ENCODE results near the gene GALNT16.
"Not testable (repeated sequence)": the region's sequence is repeated elsewhere in the genome, so short reads cannot be mapped to it uniquely, and the experiment has no call there.

The GALNT16 gene

DNA sequence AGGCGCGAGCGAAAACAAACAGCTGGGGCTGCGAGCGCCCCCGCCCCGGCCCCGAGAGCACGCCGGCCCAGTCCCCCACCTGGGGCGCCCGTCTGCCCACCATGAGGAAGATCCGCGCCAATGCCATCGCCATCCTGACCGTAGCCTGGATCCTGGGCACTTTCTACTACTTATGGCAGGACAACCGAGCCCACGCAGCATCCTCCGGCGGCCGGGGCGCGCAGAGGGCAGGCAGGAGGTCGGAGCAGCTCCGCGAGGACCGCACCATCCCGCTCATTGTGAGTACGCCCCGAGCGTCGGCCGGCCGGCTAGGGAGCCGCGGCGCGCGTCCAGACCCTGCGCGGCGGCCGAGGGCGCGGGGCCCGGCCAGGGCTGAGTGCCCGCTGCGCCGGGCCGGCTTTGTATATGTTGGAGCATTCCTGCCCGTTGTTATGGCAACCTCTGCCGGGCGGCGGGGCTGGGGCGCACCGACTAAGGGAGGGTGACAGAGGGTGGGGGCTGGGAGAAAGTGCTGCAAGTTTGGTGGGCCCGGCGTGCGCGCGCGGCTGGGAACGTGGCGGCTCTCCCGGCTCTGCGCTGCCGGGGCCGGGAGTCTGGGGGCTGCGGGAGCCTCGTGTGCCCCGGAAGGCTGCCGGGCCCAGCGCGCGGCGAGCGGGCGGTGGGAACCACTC lies 367 bp downstream of the GALNT16 start:
- DNase-seq = no peak

DNA sequence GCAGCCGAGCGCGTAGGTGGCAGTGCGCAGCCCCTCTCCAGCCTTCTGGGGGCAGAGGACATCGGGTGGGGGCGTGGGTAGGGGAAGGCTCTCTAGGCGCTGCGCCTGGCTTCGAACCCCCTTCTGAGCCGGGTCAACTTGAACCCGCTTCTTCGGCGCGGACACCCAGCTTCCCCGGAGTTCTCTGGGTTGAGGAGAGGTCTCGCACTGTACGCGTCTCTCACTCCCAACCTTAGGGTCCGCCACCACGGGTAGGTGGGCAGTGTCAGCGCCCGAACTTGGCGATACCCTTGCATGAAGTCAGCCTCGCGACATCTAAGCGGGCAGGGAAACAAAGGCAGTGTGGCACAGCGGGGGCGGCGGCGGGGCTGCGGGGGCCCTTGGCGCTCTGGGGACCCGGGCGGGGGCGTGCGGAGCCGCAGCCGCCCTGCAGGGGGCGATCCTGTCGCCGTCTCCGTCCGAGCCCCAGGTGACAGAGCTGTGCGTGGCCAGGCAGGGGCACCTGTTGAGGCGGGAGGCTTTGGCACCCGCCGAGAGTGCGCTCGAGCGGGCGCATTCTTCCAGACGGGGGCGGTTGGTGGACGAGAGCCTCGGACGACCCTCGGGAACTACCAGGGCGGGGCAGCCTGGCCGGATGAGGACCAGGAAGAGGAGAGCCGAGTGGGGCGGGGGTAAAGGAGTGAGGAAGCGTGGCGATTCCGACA lies 1.1 kb downstream of the GALNT16 start:
- peak in 1 of 6 experiments; percentile 2 for DNase-seq

DNA sequence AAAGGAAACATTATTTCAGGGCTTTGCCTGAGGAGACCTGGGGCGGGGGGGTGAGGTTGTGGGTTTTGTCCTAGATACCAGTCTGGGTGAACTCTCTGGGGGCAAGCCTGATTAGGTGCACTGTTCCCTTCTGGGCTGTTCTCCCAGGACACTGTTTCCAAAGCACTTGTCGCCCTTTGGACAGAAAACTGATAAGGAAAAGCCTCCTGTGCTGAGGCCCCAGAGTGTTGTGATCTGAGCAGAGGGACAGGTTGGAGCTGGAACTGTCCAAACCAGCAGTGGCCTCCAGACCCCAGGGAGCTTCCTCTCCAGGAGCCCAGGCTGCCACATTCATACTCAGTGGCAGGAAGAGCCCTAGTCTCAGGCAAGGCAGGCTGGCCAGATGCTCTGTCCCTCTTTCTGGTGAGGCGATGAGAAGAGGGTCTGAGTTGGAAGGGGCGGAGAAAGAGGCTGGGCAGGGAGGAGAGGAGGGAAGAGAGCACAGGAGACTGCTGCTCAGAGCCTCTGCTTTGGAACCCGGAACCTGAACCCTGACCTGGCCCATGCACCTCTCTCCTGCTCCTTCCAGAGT lies 1.9 kb downstream of the GALNT16 start:
- DNase-seq = no peak

DNA sequence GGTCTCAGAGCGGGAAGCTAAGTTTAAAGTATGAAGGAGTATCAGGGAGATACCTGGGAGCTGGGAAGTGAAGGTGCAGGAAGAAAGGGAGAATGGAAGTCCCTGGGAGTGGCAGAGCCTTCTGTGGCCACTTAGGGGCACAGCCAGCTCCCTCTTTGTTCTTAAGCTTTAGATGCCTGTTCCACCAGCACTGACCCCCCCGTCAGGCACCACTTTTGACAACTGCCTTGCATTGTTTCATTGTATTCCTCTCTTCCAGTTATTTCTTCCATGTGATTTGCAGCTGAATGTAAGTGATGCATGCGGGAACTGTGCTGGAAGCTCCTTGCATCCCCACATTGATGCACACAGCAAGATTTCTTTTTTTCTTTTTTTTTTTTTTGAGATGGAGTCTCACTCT lies 2.6 kb downstream of the GALNT16 start:
- DNase-seq = no peak

DNA sequence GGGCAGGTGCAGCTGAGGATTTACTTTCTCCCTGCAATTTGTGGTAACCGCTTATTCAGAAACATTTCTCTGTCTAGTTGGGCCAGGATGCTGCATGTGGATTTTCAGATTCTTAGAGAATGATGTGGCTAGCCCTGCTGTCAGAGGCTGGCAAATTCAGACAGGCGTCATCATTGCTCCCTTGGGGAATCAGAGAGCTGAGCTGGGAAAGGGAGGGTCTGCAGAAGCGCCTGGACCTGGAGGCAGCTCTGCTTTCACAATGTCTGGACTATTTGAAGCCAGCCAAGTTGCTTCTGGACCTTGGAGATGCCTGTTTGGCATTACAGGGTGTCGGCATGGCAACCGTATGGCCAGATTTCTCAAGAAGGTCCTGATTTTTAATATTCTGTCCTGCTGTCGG lies 3.4 kb downstream of the GALNT16 start:
- no peak for DNase-seq

DNA sequence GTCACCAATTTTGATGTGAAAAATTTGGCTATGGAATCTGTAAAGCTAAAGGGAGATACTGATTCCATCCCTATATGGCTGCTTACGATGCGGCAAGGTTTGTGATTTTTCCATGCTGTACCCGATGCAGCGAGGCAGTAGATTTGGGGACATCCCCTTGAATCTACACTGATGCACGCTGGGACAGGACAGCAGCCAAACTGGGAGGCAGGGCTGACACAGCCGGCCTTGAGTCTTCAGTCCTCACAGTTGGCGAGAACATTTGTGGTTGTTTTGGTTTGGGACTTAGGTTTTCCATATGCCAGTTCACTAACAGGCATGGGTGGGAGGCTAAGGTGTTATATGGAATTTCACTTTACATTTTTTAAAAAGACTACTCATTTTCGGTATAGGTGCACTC lies 3.8 kb downstream of the GALNT16 start:
- no peak for DNase-seq

DNA sequence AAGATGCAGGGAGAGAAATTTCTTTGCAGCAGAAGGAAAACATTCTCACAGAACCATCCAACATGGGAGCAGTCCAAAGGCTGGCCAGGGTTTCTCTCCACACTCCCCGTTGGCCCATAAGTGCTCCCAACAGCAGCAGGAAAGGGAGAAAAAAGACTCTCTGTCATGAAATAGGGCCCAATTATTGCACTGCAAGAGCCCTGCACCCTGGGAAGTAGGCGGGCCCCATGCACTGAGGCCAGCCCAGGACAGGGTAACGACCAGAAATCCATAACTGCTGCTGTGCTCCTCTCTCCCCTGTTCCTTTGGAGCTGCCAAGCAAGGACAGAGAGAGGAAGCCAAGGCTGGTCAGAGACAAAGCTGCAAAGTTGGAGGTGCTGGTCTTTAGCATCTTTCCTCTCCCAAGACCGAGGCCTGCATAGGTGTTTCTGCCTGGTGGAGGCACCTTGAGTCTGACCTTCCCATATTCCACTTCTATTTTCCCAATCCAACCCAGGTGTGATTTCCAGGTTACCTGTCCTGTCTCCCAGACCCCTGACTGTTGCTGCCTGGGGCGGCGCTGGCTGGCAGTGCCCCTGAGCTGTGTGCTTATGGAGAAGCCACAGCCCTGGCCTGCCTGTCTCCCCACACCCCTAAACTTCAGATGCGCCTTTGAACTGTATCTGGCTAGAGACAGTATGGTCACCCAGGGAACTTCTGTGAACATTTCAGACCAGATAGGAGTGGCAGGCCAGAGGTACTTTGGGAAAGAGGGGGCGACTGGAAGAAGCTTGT lies 6.8 kb downstream of the GALNT16 start:
- DNase-seq = no peak

DNA sequence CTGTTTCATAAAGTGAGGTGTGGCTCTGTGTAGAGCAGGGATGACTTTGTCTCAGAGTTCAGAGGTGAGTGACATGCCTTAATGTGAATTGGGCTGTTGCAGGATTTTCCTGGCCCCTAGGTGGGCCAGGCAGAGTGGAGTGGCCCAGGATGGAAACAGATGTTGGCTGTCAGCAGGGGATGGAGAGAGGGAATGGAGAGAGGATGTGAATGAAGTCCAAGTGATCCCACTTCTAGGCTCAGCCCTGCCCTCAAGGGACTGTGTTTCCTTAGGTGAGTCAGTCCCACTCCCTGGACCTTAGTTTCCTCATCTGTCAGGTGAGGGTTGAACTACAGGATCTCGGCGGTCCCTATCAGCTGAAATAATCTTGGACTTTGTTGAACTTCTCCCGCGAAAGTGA lies 7.5 kb downstream of the GALNT16 start:
- no peak for DNase-seq

DNA sequence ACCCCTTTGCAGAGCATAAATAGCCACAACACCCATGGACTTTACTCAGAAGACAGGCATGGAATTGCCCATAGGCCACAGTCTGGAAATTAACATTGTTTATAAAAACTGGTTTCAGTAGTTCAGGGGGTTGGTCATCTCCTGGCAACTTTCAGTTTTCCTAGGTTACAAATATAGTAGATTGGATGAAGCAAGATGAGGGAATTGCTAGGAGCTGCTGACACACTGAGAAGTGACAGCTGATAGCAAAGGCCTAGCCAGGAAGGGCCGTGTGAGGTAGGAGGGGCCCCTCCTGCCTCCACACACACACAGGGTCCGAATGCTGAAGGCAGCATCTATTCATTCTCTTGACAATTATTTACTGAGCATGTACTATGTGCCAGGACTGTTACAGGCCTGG lies 8.3 kb downstream of the GALNT16 start:
- DNase-seq = no peak

DNA sequence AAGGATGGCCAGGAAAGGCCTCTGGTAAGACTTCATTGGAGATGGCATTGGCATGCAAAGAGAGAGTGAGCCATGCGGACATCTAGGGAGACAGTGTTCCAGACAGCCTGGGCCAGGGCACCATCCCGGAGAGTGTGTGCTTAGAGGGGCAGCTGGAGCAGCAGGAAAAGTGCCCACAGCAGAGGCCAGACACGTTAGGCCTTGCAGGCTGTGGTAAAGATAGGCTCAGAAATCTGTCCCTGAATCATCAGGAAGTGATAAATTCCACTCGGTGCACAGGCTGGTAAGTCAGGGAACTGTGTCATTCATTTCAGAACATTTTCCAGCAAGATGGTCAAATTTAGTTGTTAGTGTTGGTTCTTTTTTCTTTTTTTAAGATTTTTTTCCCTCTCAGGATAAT lies 8.8 kb downstream of the GALNT16 start:
- no peak for DNase-seq

DNA sequence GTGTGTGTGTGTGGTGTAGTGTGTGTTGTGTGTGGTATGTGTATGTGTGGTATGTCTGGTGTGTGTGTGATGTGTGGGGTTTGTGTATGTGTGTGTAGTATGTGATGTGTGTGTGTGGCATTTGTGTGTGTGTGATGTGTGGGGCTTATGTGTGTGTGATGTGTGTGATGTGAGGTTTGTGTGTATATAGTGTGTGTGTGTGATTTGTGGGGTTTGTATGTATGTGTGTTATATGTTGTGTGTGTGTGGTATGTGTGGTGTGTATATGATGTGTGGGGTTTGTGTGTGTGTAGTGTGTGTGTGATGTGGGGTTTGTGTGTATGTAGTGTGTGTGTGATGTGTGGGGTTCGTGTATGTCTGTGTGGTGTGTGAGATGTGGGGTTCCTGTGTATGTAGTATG lies 9.4 kb downstream of the GALNT16 start:
- no peak for DNase-seq

DNA sequence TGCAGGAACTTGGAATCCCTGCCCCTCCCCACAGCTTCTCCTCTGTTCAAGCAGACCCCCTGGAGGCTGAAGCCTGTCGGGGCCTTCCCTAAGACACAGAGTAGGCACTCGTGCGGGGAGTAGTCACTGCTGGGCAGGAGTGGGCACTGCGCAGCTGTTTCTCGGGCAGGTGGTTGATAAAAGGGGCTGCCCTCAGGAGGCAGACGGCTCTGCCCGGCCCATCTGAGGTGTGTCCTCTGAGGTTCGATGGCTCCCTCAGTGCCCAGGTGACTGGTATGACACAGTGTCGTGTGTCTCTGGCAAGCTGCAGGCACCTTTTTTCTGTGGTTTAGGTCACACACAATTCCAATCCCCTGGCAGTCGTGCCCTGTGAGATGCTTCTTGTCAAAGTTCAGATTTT lies 10.1 kb downstream of the GALNT16 start:
- no peak for DNase-seq

DNA sequence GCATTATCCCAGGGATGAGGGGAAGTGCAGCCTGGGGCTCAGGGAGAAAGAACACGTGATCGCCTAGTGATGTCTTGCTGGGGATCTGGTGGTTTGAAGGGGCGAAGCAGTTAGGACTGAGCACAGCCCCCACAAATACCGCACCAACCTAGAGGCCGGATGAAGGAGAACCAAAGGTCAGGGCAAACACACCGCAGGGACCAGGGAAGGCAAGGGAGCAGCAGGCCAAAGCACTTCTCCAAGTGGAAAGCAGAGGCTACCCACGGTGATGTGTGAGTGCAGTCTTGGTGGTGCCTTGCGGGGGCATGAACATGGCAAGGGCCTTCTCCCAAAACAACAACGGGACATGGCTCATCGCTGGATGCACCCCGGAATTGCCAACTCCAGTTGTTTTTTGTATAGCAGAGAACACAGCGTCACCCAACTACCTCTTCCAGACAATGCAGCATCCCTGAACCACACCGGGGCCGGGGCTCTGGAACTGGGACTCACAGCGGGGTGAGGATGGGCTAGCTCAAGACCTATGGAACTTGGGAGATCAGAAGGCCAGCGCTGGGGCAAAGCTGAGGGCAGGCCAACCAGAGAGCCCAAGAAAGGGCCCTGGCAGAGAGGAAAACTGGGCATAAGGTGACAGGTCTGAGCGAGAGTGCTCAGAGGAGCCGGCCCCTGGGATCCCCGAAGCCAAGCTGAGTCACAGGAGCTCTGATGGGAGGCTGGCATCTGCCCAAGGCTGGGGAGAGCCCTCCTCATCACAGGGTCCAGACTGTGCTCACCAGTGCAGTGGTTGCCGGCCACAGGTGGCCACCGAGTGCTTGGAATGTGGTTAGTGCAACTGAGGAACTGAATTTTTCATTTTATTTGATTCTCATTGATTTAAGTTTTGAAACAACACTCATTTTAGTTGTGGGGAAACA lies 11.1 kb downstream of the GALNT16 start:
- no peak for DNase-seq

DNA sequence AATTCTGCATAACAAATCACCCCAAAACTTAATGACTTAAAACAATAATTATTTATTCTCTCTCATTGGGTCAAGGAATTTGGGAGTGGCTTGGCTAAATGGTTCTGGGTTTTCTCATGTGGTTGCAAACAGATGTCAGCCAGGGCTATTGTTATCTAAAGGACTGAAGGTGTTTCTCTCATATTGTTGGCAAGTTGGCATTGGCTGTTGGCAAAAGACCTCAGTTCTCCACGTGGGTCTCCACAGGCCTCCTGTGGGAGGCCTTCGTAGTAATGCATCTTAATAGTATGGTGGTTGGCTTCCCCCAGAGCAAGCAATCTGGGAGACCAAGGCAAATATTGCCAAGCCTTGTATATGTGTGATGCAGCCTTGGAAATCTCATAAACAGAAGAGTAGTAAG lies 14.4 kb downstream of the GALNT16 start:
- DNase-seq = no peak

DNA sequence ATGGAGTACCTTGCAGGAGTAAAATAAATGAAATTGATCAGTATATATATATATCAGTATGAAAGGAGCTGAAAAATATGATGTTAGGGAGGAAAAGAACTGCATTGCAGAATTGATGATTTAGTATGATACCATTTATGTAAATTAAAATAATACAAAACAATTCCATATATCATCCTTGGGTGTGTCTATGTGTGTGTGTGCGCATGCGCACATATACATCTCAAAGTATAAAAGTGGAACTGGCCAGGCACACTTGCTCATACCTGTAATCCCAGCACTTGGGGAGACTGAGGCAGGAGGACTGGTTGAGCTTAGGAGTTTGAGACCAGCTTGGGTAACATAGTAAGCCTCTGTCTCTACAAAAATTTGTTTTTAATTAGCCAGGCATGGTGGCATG lies 15.4 kb downstream of the GALNT16 start:
- no peak for DNase-seq

DNA sequence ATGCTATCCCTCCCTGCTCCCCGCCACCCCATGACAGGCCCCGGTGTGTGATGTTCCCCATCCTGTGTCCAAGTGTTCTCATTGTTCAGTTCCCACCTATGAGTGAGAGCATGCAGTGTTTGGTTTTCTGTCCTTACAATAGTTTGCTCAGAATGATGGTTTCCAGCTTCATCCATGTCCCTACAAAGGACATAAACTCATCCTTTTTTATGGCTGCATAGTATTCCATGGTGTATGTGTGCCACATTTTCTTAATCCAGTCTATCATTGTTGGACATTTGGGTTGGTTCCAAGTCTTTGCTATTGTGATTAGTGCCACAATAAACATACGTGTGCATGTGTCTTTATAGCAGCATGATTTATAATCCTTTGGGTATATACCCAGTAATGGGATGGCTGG lies 17.4 kb downstream of the GALNT16 start:
- DNase-seq = not testable (repeated sequence)

DNA sequence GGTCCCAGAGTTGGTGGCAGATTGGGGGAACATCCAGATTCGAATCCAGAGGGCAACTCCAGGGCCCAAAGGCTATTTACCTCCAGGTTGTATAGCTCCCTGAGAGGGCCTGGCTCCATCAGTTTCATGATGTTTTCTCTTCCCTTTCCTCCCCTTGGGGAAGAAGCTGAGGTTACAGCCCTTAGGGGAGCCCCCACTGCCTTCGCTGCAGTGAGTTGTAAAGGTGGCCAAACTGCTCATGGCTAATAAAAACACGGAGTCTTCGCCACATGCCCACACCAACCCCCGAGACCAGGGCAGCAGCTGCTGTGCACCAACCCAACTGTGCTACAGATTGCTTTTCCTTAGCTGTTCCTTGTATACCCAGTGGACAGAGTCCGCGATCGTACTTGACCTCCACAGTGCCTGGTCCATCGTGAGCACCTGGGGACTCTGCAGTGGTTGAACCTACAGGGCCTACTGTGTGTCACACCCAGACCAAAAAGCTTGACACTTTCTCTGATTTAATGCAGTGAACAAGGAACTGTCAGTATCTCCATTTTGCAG lies 20.9 kb downstream of the GALNT16 start:
- DNase-seq = no peak

DNA sequence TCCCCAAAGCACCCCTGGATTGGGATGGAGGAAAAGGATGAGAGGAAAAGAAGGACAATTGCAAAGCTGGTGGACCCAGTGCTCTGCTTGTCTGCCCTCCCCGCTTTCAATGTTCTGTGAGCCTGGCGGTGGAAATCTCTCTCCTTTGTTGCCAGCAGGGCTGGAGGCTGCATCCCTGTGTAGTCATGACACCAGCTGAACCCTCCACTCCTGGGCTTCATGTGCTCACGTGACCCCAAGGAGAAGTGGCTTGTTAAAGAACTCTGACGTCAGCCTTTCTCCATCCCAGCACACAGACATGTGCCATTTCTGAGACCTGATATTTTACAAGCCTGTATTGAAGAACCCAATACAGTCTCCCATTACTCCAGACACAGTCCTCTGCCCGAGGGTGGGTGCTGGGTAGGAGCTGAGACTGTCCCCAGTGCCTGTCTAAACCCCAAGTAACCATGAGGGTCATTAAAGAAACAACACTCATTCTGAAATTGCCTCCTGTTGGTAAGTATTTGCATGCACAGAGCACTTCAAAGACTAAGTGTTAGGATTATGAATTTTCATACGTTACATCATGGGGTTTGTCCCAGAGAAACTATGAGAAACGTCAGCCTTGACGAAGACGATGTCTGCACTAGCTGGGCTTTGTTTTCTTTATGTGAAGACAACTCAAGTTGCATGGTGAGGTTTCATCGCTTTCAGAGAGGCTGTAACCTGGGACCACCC lies 21.7 kb downstream of the GALNT16 start:
- DNase-seq = no peak

DNA sequence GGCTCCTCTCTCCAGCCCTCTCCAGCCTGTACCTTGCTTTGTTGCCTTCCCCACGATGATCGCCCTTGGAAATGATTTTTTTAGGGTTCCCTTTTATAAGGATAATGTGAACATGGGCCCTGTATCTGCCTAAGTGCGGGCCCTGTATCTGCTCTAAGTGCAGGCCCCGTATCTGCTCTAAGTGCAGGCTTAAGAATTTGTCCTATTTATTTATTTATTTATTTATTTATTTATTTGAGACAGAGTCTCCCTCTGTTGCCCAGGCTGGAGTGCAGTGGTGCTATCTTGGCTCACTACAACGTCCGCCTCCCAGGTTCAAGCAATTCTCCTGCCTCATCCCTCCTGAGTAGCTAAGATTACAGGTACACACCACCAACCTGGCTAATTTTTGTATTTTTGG lies 22.5 kb downstream of the GALNT16 start:
- DNase-seq = no peak

DNA sequence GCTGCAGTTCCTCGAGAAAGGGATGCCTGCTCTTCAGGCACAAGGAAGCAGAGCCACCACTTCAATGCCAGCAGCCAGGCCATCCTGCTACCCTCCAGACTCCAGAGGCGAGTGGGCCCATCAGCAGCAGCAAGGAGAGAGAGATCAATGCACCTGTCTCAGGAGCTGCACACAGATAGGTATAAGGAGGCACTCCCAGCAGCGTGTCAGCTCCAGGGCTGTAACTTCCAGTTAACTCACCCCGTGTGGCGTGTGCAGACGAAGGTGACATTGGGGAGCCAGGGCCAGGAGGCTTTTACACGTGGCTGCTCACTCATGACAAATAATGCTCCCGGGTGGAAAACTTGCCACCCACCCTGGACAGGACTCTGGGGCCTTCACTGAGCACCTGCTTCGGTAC lies 24.2 kb downstream of the GALNT16 start:
- DNase-seq = no peak

DNA sequence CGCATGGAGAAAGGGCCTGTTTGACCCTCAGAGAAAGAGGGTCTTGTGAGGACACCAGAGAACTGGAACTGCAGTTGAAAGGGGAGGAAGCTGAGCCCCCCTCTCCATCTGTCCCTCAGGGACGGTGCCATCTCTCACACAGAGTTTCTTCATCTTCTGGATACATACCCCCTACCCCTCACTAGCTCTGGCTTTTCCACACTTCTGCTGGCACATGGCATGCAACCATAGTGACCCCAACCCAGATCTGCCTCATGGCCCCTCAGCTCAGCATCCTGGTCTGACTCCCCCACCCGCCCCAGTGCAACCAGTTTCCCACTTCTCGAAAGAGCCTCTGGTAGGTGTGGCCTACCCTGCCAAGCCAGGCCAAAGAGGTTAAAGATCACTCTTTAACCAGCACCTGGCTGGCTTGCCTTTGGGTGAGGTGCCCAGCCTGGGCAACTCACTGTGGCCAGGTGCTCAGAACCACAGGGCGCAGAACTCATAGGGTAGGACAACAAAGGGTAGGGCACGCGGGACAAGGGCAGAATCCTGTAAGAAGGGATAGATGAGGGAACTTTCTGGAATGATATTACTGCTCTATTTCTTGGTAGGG lies 25.8 kb downstream of the GALNT16 start:
- DNase-seq = no peak

Data from stimulated activated naive CD4-positive, alpha-beta T cell (primary cell).